GM19239 (cell line): Measurements from ENCODE around the gene MEGF6.
"Not testable (repeated sequence)": the region's sequence is repeated elsewhere in the genome, so short reads cannot be mapped to it uniquely, and the experiment has no call there.

ENCODE experiments used
- DNase-seq: peaks from one replicate; pipeline ENCODE4 v3.0.0; 2011; ENCODE audit warnings: low spot score; ENCODE audit not compliant: insufficient read length
- FAIRE-seq: peaks from 2 replicates; lab custom pipeline; 2011; peaks lifted over from hg19 to GRCh38; lab: Jason Lieb, UNC

Gene MEGF6

GRCh38 chr1:3629561-3630160, 18.4 kb upstream of the MEGF6 start:
- FAIRE-seq (no peak), DNase-seq (no peak)

- DNase-seq (no peak), FAIRE-seq (no peak)
These were observed 17.1 kb upstream of the MEGF6 start for GRCh38 chr1:3628445-3628844.

GRCh38 chr1:3627515-3628253, 16.4 kb upstream of the MEGF6 start:
- FAIRE-seq (no peak), DNase-seq (no peak)

GRCh38 chr1:3626025-3626424, 14.7 kb upstream of the MEGF6 start:
- no peak for FAIRE-seq

GRCh38 chr1:3625151-3625907, 14.0 kb upstream of the MEGF6 start:
- FAIRE-seq = no peak
- DNase-seq = no peak

More at GRCh38 chr1:3626025-3626424, 14.7 kb upstream of the MEGF6 start:
- no peak for DNase-seq

DNA sequence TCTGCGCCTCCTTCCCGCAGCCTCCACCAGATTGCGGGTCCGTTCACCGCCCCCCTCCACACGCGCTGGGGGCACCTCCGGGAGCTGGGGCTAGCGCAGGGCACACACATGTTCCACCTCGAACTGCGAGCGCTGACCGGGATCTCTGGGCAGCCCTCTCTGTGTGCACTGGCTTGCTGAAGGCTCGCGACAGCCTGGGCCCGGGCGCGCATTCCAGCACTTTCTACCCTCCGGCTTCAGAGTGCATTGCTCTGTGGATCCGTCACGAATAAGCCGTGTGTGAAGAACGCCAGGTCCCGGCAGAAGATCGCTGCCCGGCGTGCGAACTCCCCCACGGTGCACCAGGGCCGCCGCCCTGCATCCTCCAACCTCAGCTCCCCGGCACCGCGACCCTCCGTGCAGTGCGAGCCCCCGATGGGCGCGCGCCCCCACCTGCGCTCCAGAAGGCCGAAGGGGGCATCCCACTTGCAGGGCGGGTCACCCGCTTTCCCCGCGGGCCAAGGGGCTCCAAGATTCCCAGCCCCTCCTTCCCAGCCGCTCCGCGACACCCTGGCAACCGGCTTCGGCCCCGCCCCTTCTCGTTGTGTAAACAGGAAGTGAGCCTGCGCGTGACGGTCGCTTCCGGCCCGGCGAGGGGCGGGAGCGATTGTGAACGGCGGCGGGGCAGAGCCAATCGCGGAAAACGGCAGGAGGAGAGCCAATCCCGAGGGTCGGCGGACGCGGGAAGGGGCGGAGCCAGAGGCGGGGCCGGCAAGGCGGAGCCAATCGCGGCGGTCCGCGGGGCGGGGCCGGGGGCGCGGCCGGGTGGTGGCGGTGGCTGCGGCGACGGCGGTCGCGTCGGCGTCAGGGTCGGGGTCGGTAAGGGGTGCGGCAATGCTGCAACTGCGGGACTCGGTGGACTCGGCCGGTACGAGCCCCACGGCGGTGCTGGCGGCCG, 13.2 kb upstream of the MEGF6 start, which contains the start of gene TPRG1L:
TSS of gene TPRG1L (plus strand) at position 816 of the 937 bp plus-strand sequence. CDS start at position 874, 58 bp downstream.
- DNase-seq (peak; percentile 100), FAIRE-seq (peak; percentile 91)

DNA sequence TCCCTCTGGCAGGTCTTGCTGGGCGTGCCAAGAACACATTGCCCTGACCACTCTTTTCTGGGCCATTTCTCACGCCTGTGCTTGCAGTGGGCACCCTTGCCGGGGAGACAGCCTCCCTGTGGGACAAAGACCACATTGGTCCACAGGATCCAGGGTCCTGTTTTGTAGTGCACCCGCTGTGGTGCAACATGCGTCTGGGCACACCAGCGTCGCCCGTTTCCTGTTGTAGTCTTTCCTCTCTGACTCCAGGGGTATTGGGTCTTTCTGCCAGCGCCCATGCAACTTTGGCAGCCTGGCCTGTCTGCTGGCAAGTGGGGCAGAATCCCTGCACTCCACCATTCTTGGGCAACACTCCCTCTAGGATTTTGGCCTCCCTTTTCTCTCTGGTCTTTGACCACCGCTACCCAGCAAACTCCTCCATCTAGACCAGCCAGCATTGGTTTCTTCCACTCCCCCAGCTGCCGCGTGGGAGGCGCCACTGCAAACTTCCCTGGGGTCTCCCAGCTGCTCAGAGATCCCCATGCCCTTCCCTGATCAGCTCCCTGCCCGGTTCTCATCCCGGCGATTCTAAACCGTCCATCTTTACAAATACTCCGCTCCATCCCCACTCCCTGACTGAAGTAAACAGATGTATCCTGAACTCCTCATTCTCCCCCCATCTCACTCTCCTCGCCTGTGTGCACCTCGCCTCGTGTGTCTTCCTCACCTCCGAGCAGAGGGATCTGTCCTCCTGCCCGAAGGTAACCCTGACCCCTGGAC, 12.3 kb upstream of the MEGF6 start:
- no peak for DNase-seq
- FAIRE-seq = no peak

GRCh38 chr1:3622102-3622501, 10.8 kb upstream of the MEGF6 start:
- not testable (repeated sequence) for FAIRE-seq, DNase-seq

DNA sequence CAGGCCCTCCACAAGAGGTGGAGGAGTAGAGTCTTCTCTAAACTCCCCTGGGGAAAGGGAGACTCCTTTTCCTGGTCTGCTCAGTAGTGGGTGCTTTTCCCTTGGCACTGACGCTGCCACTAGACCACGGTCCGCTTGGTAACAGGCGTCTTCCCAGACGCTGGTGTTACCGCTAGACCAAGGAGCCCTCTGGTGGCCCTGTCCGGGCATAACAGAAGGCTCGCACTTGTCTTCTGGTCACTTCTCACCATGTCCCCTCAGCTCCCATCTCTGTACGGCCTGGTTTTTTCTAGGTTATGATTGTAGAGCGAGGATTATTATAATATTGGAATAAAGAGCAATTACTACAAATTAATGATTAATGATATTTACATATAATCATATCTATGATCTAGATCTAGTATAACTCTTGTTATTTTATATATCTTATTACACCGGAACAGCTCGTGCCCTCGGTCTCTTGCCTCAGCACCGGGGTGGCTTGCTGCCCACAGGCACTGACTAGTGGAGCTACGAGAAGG, 9.9 kb upstream of the MEGF6 start:
- DNase-seq = not testable (repeated sequence)
- FAIRE-seq = peak; percentile 66

GRCh38 chr1:3620708-3621107, 9.4 kb upstream of the MEGF6 start:
- FAIRE-seq (no peak), DNase-seq (no peak)

DNA sequence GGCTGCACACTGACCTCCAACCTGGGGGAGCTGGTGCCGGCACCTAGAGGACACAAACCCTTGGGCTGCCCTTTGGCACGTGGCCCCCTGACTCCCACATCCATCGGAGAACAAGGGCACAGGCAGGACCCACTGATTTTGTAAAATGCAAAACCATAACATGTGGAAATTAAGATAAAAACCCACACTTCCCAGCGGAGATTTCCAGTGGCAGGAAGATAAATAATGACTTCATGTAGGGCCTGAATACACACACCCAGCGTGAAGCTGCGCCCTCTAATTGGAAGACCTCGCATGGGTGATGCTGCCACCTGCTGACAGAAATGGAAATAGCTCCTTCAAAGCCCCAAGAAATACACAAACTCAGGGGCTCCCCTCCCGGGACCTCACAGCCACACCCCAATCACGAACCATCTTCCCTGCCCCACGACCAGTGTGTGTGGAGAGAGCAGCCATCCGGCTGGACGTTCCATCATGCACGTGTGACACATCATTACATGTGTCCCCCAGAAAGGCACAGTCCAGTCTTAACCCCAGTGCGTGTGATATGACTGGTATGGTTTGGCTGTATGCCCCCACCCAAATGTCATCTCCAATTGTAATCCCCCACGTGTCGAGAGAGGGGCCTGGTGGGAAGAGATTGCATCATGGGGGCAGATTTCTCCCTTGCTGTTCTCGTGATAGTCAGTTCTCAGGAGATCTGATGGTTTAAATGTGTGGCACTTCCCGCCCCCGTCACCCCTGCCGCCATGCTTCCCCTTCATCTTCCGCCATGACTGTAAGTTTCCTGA, 7.8 kb upstream of the MEGF6 start:
- FAIRE-seq = no peak
- DNase-seq = peak; percentile 81

DNA sequence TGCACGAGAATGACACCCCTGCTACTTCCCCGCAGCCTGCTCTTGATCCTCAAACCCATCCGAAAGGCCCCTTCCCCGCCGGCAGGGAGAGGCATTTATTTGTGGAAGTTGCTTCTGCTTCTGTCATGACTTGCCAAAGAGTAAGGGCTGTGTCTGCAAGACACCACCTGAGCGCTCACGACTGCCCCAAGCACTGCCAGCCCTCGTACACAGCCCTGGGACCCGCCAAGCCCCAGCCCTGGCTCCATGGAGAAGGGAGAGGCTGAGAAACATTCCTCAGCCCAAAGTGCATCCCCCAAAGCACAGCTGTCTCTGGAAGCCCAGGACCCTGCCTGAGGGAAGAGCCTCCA, 7.2 kb upstream of the MEGF6 start:
- no peak for FAIRE-seq
- no peak for DNase-seq

- DNase-seq = no peak
- no peak for FAIRE-seq
These were observed 6.6 kb upstream of the MEGF6 start for GRCh38 chr1:3617806-3618345.

- no peak for FAIRE-seq
- no peak for DNase-seq
These were observed 5.6 kb upstream of the MEGF6 start for GRCh38 chr1:3616861-3617260.

DNA sequence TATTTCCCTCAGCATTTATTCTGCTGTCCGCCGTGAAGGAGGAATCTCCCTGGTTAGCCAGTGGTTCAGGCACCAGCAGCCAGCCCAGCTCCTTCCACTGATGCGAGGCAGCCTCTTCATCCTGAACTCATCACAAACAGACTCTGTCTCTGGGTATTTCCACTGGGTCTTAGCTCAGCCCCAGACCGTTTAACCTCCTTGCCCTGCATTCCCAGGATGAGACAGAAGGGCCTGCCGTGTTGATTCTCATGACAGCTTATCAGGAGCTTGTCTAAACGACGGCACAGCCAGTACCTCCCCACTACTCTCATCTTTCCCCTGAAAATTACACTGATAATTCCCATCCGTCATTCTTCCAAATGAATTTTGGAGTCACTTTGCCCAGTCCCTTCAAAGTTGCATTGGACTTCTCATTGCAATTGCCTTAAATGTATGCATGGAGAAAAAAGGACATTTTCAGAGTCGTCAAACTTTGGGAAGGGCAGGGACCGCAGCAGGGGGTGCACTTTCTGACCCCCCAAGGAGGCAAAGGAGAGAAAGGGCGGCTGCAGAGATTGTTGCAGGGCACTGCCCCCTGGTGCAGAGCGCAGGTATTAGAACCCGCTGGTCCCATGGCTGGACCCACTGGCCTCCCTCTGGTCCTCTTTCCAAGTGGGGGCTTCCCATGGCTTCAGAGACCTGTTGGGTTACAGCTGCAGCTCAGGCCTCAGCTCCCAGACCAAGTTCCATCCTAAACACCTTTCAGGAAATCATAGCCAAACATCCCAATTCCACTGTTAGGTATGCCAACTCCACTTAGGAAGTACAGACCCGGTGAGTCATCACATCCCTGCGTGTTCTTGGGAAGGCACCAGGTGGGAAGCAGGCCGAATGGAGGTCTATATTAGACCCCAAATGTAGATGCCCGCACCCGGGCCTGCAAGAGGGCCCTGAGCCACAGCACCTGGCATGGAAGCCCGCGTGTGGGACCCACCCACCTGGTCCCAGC, 3.7 kb upstream of the MEGF6 start:
- no peak for FAIRE-seq

DNA sequence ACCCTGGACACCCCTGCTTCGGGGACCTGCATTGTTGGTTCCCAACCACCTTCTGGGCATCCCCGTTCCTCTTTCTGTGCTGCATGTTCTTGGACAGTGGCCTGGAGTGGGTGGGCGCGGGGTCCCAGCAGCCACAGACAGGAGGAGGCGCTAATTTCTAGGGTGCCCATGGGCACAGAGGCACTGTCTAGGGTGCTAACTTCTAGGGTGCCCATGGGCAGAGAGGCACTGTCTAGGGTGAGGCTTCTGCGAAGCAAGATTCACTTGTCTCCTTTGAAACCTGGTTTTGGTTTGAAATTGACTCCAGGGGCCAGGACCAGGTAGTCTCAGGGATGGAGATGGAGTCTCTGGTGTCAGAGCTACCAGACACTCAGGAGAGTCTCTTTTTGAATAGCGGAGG, 815 bp upstream of the MEGF6 start:
- no peak for FAIRE-seq
- no peak for DNase-seq

More for the DNA sequence above, 3.7 kb upstream of the MEGF6 start:
- no peak for DNase-seq
